ENCODE results near the gene TMA7. TPM values are rescaled to one million over a fixed set of nuclear protein-coding genes. Genes with fewer than 3 reads are reported as not detected.
A peak's percentile ranks its signal among the peaks of the same experiment; 100 is the strongest.

Gene TMA7
- total RNA-seq: 309 and 318 TPM in 2 replicates
- long read RNA-seq, transcript TMA7-201 (4 exons, 561 nt): major isoform, 93 of 110 reads
- long read RNA-seq, transcript TMA7-202 (3 exons, 619 nt): minor isoform, 10 of 110 reads
- long read RNA-seq, partial matches to known transcripts: 3 of 110 reads
- long read RNA-seq, other reads (novel, unspliced or antisense): 4 of 110 reads

DNA sequence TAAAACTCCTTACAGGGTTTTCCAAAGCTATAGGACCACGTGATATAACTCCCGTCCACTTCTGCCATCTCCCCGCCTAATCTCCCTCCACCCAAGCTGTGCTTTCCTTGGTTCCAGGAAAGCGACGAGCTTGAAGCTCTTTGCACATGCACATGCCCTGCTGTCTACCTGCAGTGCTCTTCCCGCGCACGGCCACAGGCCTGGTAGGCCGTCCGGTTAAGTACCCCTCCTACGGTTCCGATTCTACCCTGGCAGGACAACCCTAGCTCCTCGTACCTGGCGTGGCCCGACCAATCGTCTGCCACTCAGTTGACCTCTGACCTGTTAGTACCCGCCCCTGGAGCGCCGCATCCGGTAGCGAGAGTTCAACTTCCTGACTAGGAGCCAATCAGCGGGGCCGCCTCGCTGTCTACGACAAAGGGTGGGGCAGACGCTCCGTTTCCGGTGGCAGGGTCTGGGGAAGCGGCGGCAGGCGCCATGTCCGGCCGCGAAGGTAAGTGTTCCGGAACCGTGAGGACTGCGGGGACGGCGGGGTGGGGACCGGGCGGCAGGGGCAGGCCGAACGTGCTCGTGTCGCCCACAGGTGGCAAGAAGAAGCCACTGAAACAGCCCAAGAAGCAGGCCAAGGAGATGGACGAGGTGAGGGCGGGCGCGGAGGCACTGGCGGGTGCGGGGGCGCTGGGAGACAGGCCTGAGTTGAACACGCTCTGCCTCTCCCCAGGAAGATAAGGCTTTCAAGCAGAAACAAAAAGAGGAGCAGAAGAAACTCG is at the start of gene TMA7, which contains the start of gene CCDC51:
Gene TMA7, plus strand, starts transcription at position 438 of the 770 bp plus-strand sequence. Its CDS starts 40 bp downstream, at position 478.
Gene CCDC51, minus strand, starts transcription at position 300 of the 770 bp plus-strand sequence. CDS start 4,991 bp downstream, outside the sequence.
- TF ChIP-seq, protein P1, sequence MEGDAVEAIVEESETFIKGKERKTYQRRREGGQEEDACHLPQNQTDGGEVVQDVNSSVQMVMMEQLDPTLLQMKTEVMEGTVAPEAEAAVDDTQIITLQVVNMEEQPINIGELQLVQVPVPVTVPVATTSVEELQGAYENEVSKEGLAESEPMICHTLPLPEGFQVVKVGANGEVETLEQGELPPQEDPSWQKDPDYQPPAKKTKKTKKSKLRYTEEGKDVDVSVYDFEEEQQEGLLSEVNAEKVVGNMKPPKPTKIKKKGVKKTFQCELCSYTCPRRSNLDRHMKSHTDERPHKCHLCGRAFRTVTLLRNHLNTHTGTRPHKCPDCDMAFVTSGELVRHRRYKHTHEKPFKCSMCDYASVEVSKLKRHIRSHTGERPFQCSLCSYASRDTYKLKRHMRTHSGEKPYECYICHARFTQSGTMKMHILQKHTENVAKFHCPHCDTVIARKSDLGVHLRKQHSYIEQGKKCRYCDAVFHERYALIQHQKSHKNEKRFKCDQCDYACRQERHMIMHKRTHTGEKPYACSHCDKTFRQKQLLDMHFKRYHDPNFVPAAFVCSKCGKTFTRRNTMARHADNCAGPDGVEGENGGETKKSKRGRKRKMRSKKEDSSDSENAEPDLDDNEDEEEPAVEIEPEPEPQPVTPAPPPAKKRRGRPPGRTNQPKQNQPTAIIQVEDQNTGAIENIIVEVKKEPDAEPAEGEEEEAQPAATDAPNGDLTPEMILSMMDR (conservative IDR thresholded peaks at IDR 0.05): no peak
- Mint-ChIP-seq H3K36me3 (ENCODE audit: low read depth) (peaks cover 2% of the 10 kb centered on the region), H3K4me1 (peaks cover 26% of the 10 kb centered on the region), H3K4me3 (peak within 1 kb of the TSS; percentile 92), H3K27ac (ENCODE audit: unreplicated experiment) (peak within 1 kb of the TSS; percentile 64), H3K27me3 (ENCODE audit: low read depth) (no peaks in the 10 kb centered on the region), H3K9me3 (no peaks in the 10 kb centered on the region)
- peak; percentile 91 for DNase-seq (ENCODE audit: low read depth, low spot score)

DNA sequence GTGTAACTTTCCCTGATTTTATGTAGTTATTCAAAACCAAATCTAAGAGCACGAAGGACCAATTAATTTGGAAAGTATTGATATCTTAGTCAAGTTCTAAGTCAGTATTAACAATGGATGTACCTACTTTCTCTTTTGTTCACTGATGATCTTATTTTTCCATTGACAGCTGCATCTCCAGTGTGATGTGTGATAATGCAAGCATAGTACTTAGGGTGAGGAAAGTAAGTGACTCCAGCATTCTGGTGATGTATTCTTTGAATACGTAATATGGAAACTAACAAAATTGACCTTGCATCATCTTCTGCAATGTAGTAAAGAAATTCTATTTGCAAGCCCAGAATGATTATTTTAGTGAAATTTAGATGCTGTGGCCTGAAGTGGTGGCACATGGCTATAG is 45.7 kb upstream of the TMA7 start:
- H3K27me3 Mint-ChIP-seq (ENCODE audit: low read depth): peaks cover 4% of the 10 kb centered on the region

DNA sequence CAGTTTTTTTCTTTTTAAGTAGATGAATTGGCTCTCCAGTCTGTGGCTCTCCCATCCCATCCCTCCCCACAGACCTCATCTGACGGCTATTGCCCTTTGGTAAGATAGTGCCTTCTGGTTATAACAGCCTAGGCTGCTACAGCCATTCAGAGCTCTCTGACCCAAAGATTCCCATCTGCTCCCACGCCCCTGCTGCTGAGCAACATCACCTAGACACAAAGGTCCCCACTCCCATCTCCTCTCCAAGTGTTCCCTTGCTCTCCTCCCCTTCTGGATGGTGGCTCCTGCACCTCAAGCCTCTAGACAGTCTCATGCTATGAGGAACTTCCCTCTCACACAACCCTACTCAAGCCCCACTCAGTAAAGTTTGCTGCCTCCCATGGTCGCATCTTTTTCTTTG is 44.3 kb upstream of the TMA7 start:
- H3K27me3 Mint-ChIP-seq (ENCODE audit: low read depth): peaks cover 4% of the 10 kb centered on the region
- H3K9me3 Mint-ChIP-seq: peaks cover 4% of the 10 kb centered on the region
- H3K27ac Mint-ChIP-seq (ENCODE audit: unreplicated experiment): no peak overlapping the region

More for the DNA sequence above, 45.7 kb upstream of the TMA7 start:
- Mint-ChIP-seq H3K9me3 (peaks cover 4% of the 10 kb centered on the region), H3K4me1 (no peaks in the 10 kb centered on the region), H3K27ac (ENCODE audit: unreplicated experiment) (no peak overlapping the region), H3K4me3 (no peak overlapping the region), H3K36me3 (ENCODE audit: low read depth) (no peaks in the 10 kb centered on the region)
- TF ChIP-seq, protein P1 (conservative IDR thresholded peaks at IDR 0.05): no peak
- no peak for DNase-seq (ENCODE audit: low read depth, low spot score)

DNA sequence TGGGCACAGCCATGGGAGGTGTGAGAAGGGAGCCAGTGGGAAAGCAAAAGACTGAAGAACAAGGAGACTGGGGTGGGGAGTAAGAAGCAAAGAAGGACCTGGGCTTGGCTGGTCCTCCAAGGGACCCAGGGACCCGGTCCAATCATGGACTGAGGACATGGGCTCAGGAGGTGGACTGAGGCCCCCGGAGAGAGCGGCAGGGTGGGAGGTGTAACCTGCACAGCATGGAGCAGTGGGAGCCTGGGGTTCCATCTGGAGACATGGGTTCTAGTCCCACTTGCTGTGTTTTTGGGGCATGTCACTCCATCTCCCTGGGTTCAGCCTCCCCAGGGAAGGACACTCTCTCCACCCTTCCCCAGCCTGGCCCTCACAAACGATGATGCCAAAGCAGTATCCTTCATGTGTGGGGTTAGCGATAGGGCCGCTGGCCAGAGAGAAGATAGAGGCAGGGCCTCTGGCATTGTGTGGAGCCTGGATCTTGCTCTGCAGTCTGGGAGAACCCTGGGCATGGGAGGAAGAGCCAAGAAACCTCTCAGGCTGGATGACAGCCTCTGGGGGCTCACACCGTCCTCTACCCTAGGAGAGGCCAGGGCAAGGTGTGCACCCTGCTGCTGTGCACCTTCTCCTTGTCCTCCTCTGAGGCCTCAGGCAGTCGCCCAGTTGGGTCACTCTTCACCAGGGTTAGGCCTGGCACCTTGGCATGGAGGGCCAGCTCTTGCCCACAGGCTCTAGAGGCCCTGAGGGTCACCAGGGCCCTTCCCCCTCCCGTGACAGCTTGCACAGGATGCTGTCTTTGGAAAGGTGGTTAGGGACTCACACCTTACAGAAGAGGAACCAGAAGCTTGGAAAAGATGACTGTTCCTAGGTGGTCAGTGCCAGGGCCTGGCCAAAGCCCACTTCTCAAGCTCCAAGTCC is 42.0 kb upstream of the TMA7 start:
- H3K9me3 Mint-ChIP-seq: no peaks in the 10 kb centered on the region
- TF ChIP-seq, protein P1 (conservative IDR thresholded peaks at IDR 0.05): no peak
- no peak overlapping the region for H3K4me3 Mint-ChIP-seq
- H3K27me3 Mint-ChIP-seq (ENCODE audit: low read depth): peaks cover 4% of the 10 kb centered on the region
- H3K27ac Mint-ChIP-seq (ENCODE audit: unreplicated experiment): no peak overlapping the region
- no peaks in the 10 kb centered on the region for H3K4me1 Mint-ChIP-seq
- peaks cover 5% of the 10 kb centered on the region for H3K36me3 Mint-ChIP-seq (ENCODE audit: low read depth)
- no peak for DNase-seq (ENCODE audit: low read depth, low spot score)

More for the DNA sequence above, 44.3 kb upstream of the TMA7 start:
- H3K4me3 Mint-ChIP-seq: no peak overlapping the region
- TF ChIP-seq, protein P1 (conservative IDR thresholded peaks at IDR 0.05): no peak
- no peaks in the 10 kb centered on the region for H3K4me1 Mint-ChIP-seq
- peaks cover 1% of the 10 kb centered on the region for H3K36me3 Mint-ChIP-seq (ENCODE audit: low read depth)
- DNase-seq (ENCODE audit: low read depth, low spot score): no peak

DNA sequence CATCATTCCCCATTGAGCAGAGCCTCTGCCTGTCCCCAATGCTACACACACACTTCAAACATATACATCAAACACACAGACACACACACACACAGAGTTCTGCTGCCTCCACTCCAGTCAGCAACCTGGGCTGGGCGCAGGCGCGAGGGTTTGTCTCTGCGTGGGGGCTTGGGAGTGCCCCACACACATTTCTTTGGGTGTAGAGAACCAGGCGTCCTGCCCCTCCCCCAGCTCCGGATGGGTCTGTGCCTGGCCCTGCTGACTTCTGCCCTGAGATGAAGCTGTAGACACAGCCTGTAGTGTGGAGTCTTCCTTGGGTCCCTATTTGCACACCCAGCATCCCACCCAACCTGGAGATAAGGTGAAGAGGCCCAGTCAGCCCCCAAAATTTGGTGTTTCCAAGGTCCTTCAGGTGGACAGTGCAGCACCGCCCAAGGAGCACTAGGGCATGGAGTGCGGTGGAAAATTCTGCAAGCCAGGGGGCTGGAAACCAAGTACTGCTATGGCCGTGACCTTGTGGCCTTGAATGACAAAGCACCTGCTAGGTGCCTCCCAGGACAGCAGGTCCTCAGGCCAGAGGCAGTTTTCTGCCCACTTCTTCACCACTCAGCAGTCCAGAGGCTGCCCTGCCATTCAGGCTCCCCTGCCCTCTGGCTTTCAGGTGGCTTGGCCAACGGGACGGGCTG is 41.2 kb upstream of the TMA7 start:
- TF ChIP-seq, protein P1 (conservative IDR thresholded peaks at IDR 0.05): no peak
- Mint-ChIP-seq H3K9me3 (no peaks in the 10 kb centered on the region), H3K4me3 (no peak overlapping the region), H3K36me3 (ENCODE audit: low read depth) (peaks cover 8% of the 10 kb centered on the region), H3K4me1 (no peaks in the 10 kb centered on the region), H3K27ac (ENCODE audit: unreplicated experiment) (no peak overlapping the region), H3K27me3 (ENCODE audit: low read depth) (peaks cover 4% of the 10 kb centered on the region)
- no peak for DNase-seq (ENCODE audit: low read depth, low spot score)
